ENCODE data around the gene CAMSAP3. TPM values are rescaled to one million over a fixed set of nuclear protein-coding genes. Genes with fewer than 3 reads are reported as not detected.

The CAMSAP3 gene
- total and polyA plus RNA-seq, 10 of the 15 experiments (the other 5 are each of a cell fraction or from before 2014, with no cell fraction given): 0.03 to 6.3 (median 0.72) TPM

DNA sequence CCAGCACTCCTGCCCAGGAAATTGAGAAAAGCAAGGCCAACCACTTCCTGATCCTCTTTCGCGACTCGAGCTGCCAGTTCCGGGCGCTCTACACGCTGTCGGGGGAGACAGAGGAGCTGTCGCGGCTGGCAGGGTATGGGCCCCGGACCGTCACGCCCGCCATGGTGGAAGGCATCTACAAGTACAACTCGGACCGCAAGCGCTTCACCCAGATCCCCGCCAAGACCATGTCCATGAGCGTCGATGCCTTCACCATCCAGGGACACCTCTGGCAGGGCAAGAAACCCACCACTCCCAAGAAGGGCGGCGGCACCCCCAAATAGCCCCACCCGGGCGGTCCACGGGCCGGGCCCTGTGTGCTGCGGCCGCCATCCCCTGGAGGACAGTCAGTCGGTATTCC, 22.1 kb downstream of the CAMSAP3 start:
- CTCF ChIA-PET: no interaction called here
- Histone ChIP-seq H3K9ac (ENCODE audit: control insufficient read depth, insufficient read depth, low read length) (no peak overlapping the region), H3K27me3 (replicated peaks in 1 of 2; ENCODE audit: control insufficient read depth in 2 of 2, insufficient read depth in 2 of 2, low read length in 1 of 2) (no peaks in the 10 kb centered on the region), H3K27ac (ENCODE audit: control insufficient read depth, insufficient read depth) (no peak overlapping the region), H3K9me3 (replicated peaks; ENCODE audit: control insufficient read depth, insufficient read depth, low read length) (no peaks in the 10 kb centered on the region), H3K79me2 (ENCODE audit: control insufficient read depth, insufficient read depth, low read length) (no peaks in the 10 kb centered on the region), H3K4me1 (ENCODE audit: control insufficient read depth, insufficient read depth, low read length) (no peaks in the 10 kb centered on the region), H3K4me2 (ENCODE audit: control insufficient read depth, insufficient read depth) (no peak overlapping the region), H3K36me3 (ENCODE audit: control insufficient read depth in 2 of 2, insufficient read depth in 2 of 2, low read length in 1 of 2) (peaks cover 0 to 18% of the 10 kb centered on the region in 2 experiments; a peak in 3 of 4 replicates), H2AFZ (ENCODE audit: control insufficient read depth, low read depth, low read length) (no peak overlapping the region), H4K20me1 (ENCODE audit: control insufficient read depth, insufficient read depth) (no peaks in the 10 kb centered on the region), H3K4me3 (no peak overlapping the region)
- BruUV-seq (replicated peaks): no TSS peak
- FAIRE-seq: no peak
- SMC1A ChIA-PET (ENCODE audit: uncharacterized antibody, unreplicated experiment): no interaction called here
- intact Hi-C loops (cut with micrococcal nuclease; ENCODE audit: unreplicated experiment) (no loop called here), in situ Hi-C loops (cut with MboI) (no loop called here)
- no peak for DNase-seq (ENCODE audit: low read depth, low spot score)
- WGBS (ENCODE audit: insufficient coverage, insufficient replicate concordance, low lambda C conversion rate, missing lambda C conversion rate): 96% methylated on average over 28 of the region's 28 CpGs
- POLR2A ChIA-PET: no interaction called here
- ATAC-seq: no peak
- RAD21 ChIA-PET (ENCODE audit: unreplicated experiment): no interaction called here
- TF ChIP-seq SIN3A (IDR thresholded peaks at IDR 0.05; ENCODE audit: low read depth, low read length) (no peak), POLR2AphosphoS2 (IDR thresholded peaks at IDR 0.05; ENCODE audit: low read depth, low read length) (no peak), YBX1 (IDR thresholded peaks at IDR 0.05) (no peak), IKZF1 (conservative IDR thresholded peaks at IDR 0.05) (no peak), RUNX3 (IDR thresholded peaks at IDR 0.05; ENCODE audit: low read length) (no peak), NR2F1 (conservative IDR thresholded peaks at IDR 0.05) (no peak), SP1 (IDR thresholded peaks at IDR 0.05; ENCODE audit: low read depth, low read length) (no peak), EED (IDR thresholded peaks at IDR 0.05; ENCODE audit: low read depth) (no peak), ZNF274 (IDR thresholded peaks at IDR 0.05; ENCODE audit: insufficient read depth, insufficient read length) (no peak), PAX5 (IDR thresholded peaks at IDR 0.05; ENCODE audit: borderline replicate concordance, low read depth, low read length) (no peak), ESRRA (IDR thresholded peaks at IDR 0.05; ENCODE audit: low read length) (no peak), SMAD5 (IDR thresholded peaks at IDR 0.05; ENCODE audit: low read depth) (no peak), GABPA (IDR thresholded peaks at IDR 0.05; ENCODE audit: low read depth) (no peak), YY1 (IDR thresholded peaks at IDR 0.05; ENCODE audit: low read depth, low read length) (no peak), TCF7 (IDR thresholded peaks at IDR 0.05; ENCODE audit: borderline replicate concordance) (no peak), EZH2 (IDR thresholded peaks at IDR 0.05; ENCODE audit: borderline replicate concordance, control insufficient read depth, low read depth, low read length) (no peak)
- TF ChIP-seq, protein P1, sequence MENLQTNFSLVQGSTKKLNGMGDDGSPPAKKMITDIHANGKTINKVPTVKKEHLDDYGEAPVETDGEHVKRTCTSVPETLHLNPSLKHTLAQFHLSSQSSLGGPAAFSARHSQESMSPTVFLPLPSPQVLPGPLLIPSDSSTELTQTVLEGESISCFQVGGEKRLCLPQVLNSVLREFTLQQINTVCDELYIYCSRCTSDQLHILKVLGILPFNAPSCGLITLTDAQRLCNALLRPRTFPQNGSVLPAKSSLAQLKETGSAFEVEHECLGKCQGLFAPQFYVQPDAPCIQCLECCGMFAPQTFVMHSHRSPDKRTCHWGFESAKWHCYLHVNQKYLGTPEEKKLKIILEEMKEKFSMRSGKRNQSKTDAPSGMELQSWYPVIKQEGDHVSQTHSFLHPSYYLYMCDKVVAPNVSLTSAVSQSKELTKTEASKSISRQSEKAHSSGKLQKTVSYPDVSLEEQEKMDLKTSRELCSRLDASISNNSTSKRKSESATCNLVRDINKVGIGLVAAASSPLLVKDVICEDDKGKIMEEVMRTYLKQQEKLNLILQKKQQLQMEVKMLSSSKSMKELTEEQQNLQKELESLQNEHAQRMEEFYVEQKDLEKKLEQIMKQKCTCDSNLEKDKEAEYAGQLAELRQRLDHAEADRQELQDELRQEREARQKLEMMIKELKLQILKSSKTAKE (IDR thresholded peaks at IDR 0.05; ENCODE audit: low read depth, poor library complexity, severe bottlenecking): no peak
- TF ChIP-seq, protein P2, sequence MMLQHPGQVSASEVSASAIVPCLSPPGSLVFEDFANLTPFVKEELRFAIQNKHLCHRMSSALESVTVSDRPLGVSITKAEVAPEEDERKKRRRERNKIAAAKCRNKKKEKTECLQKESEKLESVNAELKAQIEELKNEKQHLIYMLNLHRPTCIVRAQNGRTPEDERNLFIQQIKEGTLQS (IDR thresholded peaks at IDR 0.05; ENCODE audit: borderline replicate concordance, extremely low read depth, low read depth, low read length): no peak
